ENCODE results near the gene REG3G.

The REG3G gene

DNA sequence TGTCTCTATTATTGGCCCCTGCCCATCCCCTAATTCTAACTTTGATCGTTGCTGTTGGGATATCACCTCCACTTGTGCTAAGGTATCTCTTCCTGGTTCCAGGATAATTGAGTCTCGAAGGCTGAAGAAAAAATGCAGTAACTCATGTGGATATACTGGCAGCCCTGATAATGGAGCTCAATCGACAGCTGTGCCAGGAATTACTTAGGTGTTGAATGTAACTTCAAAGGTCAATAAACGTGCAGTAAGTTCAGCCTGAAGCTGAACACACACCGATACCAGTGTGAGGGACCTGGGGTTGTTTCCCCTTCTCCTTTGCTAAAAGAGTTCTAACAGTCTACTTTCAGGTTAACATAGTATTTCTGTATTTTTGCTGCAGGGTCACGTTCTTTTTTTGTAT, 11.9 kb upstream of the REG3G start:
- Histone ChIP-seq H3K27me3 (ENCODE audit: insufficient read depth, low read length, poor library complexity, severe bottlenecking) (no peaks in the 10 kb centered on the region), H3K4me3 (ENCODE audit: low read length, poor library complexity, severe bottlenecking) (no peak overlapping the region), H3K79me2 (ENCODE audit: insufficient read depth, low read length) (no peaks in the 10 kb centered on the region), H3K9me2 (replicated peaks; ENCODE audit: low read depth, low read length) (no peaks in the 10 kb centered on the region), H3F3A (ENCODE audit: low read depth) (no peaks in the 10 kb centered on the region), H4K20me1 (ENCODE audit: insufficient read depth, low read length, poor library complexity, severe bottlenecking) (no peaks in the 10 kb centered on the region), H3K9me3 (ENCODE audit: insufficient read depth, low read depth, low read length) (no peaks in the 10 kb centered on the region), H3K4me1 (ENCODE audit: insufficient read depth, low read length, poor library complexity, severe bottlenecking) (no peaks in the 10 kb centered on the region), H3K36me3 (ENCODE audit: insufficient read depth, low read length) (no peaks in the 10 kb centered on the region), H3K4me2 (ENCODE audit: low read depth, low read length, poor library complexity, severe bottlenecking) (no peak overlapping the region), H2AFZ (ENCODE audit: low read length) (no peak overlapping the region), H3K9ac (ENCODE audit: low read depth, low read length, poor library complexity, severe bottlenecking) (no peak overlapping the region)
- no peak for TF ChIP-seq EZH2phosphoT487 (IDR thresholded peaks at IDR 0.05; ENCODE audit: borderline replicate concordance)
- TF ChIP-seq, protein P1, sequence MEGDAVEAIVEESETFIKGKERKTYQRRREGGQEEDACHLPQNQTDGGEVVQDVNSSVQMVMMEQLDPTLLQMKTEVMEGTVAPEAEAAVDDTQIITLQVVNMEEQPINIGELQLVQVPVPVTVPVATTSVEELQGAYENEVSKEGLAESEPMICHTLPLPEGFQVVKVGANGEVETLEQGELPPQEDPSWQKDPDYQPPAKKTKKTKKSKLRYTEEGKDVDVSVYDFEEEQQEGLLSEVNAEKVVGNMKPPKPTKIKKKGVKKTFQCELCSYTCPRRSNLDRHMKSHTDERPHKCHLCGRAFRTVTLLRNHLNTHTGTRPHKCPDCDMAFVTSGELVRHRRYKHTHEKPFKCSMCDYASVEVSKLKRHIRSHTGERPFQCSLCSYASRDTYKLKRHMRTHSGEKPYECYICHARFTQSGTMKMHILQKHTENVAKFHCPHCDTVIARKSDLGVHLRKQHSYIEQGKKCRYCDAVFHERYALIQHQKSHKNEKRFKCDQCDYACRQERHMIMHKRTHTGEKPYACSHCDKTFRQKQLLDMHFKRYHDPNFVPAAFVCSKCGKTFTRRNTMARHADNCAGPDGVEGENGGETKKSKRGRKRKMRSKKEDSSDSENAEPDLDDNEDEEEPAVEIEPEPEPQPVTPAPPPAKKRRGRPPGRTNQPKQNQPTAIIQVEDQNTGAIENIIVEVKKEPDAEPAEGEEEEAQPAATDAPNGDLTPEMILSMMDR (conservative IDR thresholded peaks at IDR 0.05; ENCODE audit: low read length) = no peak

DNA sequence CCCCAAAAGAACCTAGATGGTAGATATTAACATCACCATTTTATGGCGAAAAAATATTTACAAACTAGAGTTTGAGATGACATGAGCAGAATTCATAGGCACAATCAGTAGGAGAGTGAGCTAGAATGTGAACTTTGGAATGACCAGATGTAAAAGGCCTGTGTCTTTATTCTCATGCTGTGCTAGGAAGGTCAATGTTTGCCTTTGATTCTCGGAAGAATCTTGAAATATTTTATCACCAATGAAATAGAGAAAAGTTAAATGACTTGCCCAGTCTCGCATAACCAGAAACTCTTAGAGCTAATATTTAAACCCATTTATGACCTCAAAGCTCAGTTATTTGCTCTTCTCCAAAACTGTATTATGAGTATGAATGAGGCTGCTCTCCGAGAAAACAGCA, 9.2 kb upstream of the REG3G start:
- H3K27me3 ChIP-seq (ENCODE audit: insufficient read depth, low read length, poor library complexity, severe bottlenecking) = no peaks in the 10 kb centered on the region
- no peak overlapping the region for H3K9ac ChIP-seq (ENCODE audit: low read depth, low read length, poor library complexity, severe bottlenecking)
- TF ChIP-seq EZH2phosphoT487 (IDR thresholded peaks at IDR 0.05; ENCODE audit: borderline replicate concordance) = no peak
- TF ChIP-seq, protein P1 (conservative IDR thresholded peaks at IDR 0.05; ENCODE audit: low read length) = no peak
- H3K9me3 ChIP-seq (ENCODE audit: insufficient read depth, low read depth, low read length) = no peaks in the 10 kb centered on the region
- H3K4me1 ChIP-seq (ENCODE audit: insufficient read depth, low read length, poor library complexity, severe bottlenecking) = no peaks in the 10 kb centered on the region
- no peaks in the 10 kb centered on the region for H3K79me2 ChIP-seq (ENCODE audit: insufficient read depth, low read length)
- H3K4me2 ChIP-seq (ENCODE audit: low read depth, low read length, poor library complexity, severe bottlenecking) = no peak overlapping the region
- H3F3A ChIP-seq (ENCODE audit: low read depth) = no peaks in the 10 kb centered on the region
- no peaks in the 10 kb centered on the region for H4K20me1 ChIP-seq (ENCODE audit: insufficient read depth, low read length, poor library complexity, severe bottlenecking)
- no peaks in the 10 kb centered on the region for H3K36me3 ChIP-seq (ENCODE audit: insufficient read depth, low read length)
- no peak overlapping the region for H3K4me3 ChIP-seq (ENCODE audit: low read length, poor library complexity, severe bottlenecking)
- H2AFZ ChIP-seq (ENCODE audit: low read length) = no peak overlapping the region
- no peaks in the 10 kb centered on the region for H3K9me2 ChIP-seq (replicated peaks; ENCODE audit: low read depth, low read length)

DNA sequence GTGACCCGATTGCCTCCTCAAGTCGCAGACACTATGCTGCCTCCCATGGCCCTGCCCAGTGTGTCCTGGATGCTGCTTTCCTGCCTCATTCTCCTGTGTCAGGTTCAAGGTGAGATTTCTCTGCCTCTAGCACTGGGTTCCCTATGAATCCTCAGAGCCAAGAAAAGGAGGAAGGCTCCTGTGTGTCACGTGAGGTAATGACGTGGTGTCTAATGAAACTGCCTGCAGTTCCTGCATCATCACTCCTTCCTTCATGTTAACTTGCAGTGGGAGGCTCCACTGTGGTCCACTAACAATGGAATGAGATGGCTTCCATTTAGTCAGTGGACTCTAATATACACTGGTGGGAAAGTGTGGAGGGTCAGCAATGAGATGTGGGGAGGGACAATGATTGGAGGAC, 559 bp downstream of the REG3G start:
- Histone ChIP-seq H3K9ac (ENCODE audit: low read depth, low read length, poor library complexity, severe bottlenecking) (no peak overlapping the region), H3K9me2 (replicated peaks; ENCODE audit: low read depth, low read length) (no peaks in the 10 kb centered on the region), H3K4me1 (ENCODE audit: insufficient read depth, low read length, poor library complexity, severe bottlenecking) (no peaks in the 10 kb centered on the region), H3F3A (ENCODE audit: low read depth) (no peaks in the 10 kb centered on the region), H3K4me2 (ENCODE audit: low read depth, low read length, poor library complexity, severe bottlenecking) (no peak overlapping the region), H2AFZ (ENCODE audit: low read length) (no peak overlapping the region), H3K79me2 (ENCODE audit: insufficient read depth, low read length) (no peaks in the 10 kb centered on the region), H3K36me3 (ENCODE audit: insufficient read depth, low read length) (no peaks in the 10 kb centered on the region), H3K27me3 (ENCODE audit: insufficient read depth, low read length, poor library complexity, severe bottlenecking) (no peaks in the 10 kb centered on the region), H3K9me3 (ENCODE audit: insufficient read depth, low read depth, low read length) (no peaks in the 10 kb centered on the region), H4K20me1 (ENCODE audit: insufficient read depth, low read length, poor library complexity, severe bottlenecking) (no peaks in the 10 kb centered on the region), H3K4me3 (ENCODE audit: low read length, poor library complexity, severe bottlenecking) (no peak overlapping the region)
- TF ChIP-seq, protein P1 (conservative IDR thresholded peaks at IDR 0.05; ENCODE audit: low read length) = no peak
- no peak for TF ChIP-seq EZH2phosphoT487 (IDR thresholded peaks at IDR 0.05; ENCODE audit: borderline replicate concordance)

Measured in Loucy (cell line).